Measurements from ENCODE around the gene TTPAL. TPM values are rescaled to one million over a fixed set of nuclear protein-coding genes. Genes with fewer than 3 reads are reported as not detected.

TTPAL gene
- total RNA-seq, 8 experiments from 2014 or later, result 7.1 to 18.9 (median 11.9) TPM

DNA sequence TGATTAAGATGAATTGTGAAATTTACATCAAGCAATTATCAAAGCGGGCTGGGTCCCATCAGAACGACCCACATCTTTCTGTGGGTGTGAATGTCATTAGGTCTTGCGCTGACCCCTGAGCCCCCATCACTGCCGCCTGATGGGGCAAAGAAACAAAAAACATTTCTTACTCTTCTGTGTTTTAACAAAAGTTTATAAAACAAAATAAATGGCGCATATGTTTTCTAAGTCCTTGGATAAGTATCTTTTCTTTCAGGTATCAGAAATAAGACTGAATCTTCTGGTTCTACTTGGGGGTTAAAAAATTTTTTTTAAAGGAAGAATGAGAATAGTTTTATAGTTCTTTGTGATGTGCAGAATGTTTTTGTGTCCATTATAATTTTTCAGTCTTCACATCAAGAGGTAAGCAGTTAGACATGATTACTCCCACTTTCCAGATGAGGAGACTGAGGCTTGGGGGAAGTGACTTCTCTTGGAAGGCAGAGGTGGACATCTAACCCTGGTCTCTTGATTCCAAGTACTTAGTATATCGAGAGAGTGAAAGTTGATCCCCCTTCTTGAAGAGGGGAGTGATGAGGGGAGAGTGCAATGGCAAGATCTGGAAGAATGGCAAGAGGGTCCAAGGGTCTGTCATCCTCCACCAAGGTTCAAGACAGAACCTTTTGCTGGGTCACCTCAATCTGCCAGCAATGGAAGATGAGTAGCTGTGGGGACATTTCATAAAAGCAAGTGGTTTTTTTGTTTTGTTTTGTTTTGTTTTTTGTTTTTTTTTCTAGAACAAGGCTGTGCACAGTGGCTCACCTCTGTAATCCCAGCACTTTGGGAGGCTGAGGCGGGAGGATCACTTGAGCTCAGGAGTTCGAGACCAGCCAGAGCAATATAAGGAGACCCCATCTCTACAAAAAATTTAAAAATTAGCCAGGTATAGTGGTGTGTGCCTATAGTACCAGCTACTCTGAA lies 42.8 kb upstream of the TTPAL start:
- WGBS, 10 experiments, result 30 to 100% (median 61%) methylated on average over 1 to 7 of the region's 8 CpGs
- Histone ChIP-seq H3K4me1 (replicated peaks in 1 of 2) (no peaks in the 10 kb centered on the region), H3K27ac (no peak overlapping the region), H3K4me3 (no peak overlapping the region)
- no peak for ATAC-seq (replicated peaks in 6 of 8)
- in situ Hi-C loops (cut with MboI; ENCODE audit: low pct_unique_long_range_greater_than_20kb in 2 of 9, low sequenced_read_pairs in 9 of 9, unreplicated experiment in 9 of 9), result no loop called here

DNA sequence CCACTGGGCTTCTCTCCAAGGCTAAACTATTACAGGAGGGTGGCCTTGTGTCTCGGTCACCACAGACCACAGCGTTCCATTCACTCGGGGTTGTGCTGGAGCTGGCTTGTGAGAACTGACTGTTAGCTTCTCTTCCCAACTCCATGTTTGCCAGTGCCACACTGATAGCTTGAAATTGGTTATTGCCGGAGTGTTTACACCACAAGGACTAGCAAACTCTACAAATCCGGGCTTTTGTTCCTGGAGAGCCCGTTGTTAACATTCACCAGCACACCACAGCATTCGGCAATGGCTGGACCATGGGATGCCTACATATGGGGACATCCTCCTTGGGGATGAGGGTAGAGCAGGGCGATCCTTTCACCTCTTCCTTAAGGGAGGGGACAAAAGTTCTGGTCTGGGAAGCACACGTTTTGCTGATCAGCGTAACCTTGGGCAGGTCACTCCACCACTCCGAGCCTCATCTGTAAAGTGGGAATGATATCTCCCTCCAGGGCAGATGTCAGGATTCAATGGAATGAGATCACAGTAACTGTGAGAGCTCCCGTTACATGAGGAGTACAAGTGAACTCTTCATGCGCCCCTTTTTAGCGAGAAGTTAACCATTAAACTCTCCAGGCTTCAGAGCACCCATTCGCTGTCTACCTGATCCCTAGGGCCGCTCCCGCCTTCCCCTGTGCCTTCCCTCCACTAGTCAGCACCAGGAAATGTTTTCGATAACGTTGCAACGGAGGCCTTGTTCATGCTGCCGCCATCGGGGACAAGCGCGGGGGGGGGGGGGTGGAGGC lies 41.7 kb upstream of the TTPAL start:
- Histone ChIP-seq H3K4me1 (replicated peaks in 1 of 2) (no peaks in the 10 kb centered on the region), H3K27ac (no peak overlapping the region), H3K4me3 (no peak overlapping the region)
- no peak for ATAC-seq (replicated peaks in 6 of 8)
- in situ Hi-C loops (cut with MboI; ENCODE audit: low pct_unique_long_range_greater_than_20kb in 2 of 9, low sequenced_read_pairs in 9 of 9, unreplicated experiment in 9 of 9), result no loop called here
- 60 to 100% (median 88%) methylated on average over 1 to 9 of the region's 24 CpGs; no CpG with 5 or more reads in 2 of the 10 experiments for WGBS, 10 experiments

DNA sequence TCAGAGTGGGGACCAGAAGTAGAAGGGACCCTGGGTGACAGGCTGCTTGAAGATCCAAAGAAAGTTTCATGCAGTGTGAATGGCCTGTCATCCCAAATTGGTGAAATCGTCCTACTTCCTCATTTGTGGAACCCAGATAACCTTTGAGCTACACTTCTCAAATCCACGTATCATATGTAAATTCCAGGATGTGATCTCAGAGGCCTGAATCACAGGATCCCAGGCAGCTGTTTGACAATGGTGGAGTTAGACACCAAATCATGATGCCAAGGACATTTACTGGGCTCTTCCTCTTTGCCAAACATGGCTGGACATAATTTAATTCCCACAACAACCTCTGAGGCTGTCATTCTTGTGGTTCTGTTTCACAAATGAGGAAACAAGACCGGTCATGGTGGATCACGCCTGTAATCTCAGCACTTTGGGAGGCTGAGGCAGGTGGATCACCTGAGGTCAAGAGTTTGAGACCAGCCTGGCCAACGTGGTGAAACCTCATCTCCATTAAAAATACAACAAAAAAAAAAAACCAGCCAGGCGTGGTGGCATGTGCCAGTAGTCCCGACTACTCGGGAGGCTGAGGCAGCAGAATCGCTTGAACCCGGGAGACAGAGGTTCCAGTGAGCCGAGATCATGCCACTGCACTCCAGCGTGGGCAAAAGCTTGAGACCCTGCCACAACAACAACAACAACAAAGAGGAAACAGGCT lies 39.9 kb upstream of the TTPAL start:
- Histone ChIP-seq H3K4me1 (replicated peaks in 1 of 2) (no peaks in the 10 kb centered on the region), H3K4me3 (no peak overlapping the region), H3K27ac (no peak overlapping the region)
- in situ Hi-C loops (cut with MboI; ENCODE audit: low pct_unique_long_range_greater_than_20kb in 2 of 9, low sequenced_read_pairs in 9 of 9, unreplicated experiment in 9 of 9), result no loop called here
- 17 to 100% (median 81%) methylated on average over 1 to 7 of the region's 12 CpGs; no CpG with 5 or more reads in 2 of the 10 experiments for WGBS, 10 experiments
- ATAC-seq (replicated peaks in 6 of 8), result no peak

DNA sequence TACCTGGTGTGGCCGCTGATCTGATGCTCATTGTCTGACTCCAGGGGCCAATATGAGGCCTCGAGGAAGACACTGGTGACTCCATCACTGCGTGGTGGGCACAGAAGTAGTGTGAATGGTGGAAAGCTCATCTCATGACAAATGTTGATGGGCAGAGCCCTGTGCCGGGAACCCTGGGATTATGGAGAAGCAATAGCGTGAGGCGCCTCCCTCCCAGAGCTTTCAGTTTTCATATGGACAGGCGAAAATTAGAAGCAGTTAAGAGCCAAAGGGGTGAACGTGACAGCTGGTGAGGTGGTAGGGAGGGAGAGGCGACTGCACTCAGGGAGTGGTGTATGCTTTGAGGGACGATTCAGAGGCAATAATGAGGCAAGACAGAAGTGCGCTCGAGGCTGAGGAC lies 39.3 kb upstream of the TTPAL start:
- in situ Hi-C loops (cut with MboI; ENCODE audit: low pct_unique_long_range_greater_than_20kb in 2 of 9, low sequenced_read_pairs in 9 of 9, unreplicated experiment in 9 of 9), result no loop called here
- Histone ChIP-seq H3K4me1 (replicated peaks in 1 of 2) (no peaks in the 10 kb centered on the region), H3K4me3 (no peak overlapping the region), H3K27ac (no peak overlapping the region)
- peak in 3 of 8 experiments; percentile 18 to 92 (median 75) for ATAC-seq (replicated peaks in 6 of 8)
- 35 to 95% (median 64%) methylated on average over 1 to 8 of the region's 12 CpGs; no CpG with 5 or more reads in 4 of the 10 experiments for WGBS, 10 experiments

DNA sequence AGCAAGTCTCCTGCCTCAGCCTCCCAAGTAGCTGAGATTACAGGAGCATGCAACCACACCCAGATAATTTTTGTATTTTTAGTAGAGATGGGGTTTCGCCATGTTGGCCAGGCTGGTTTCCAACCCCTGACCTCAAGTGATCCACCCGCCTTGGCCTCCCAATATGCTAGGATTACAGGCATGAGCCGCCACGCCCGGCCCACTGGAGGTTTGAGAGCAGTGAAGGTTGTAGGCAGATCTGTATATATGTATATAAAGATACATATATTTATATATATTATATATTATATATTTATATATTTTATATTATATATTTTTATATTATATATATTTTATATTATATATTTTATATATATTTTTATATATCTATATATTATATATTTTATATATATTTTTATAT lies 38.2 kb upstream of the TTPAL start:
- 72 to 100% (median 90%) methylated on average over 1 to 5 of the region's 5 CpGs; no CpG with 5 or more reads in 2 of the 10 experiments for WGBS, 10 experiments
- ATAC-seq (replicated peaks in 6 of 8), result no peak
- in situ Hi-C loops (cut with MboI; ENCODE audit: low pct_unique_long_range_greater_than_20kb in 2 of 9, low sequenced_read_pairs in 9 of 9, unreplicated experiment in 9 of 9), result no loop called here
- no peak overlapping the region for H3K27ac ChIP-seq
- H3K4me1 ChIP-seq (replicated peaks in 1 of 2), result no peaks in the 10 kb centered on the region
- H3K4me3 ChIP-seq, result no peak overlapping the region

DNA sequence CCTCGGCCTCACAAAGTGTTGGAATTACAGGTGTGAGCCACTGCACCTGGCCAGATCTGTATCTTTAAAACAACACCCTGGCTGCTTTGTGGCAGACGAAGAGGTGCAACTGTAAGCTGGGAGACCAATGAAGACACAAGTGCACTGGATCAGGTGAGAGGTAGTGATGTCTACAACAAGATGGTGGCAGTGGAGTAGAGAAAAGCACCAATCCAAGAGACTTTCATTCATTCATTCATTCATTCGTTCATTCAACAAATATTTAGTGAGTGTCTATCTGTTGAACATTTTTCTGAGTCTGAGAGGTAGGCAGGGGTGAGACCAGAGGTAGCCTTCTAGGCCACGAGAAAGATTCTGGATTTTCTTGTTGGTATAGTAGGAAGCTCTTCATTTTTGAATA lies 36.9 kb upstream of the TTPAL start:
- 0 to 100% (median 77%) methylated on average over 1 to 3 of the region's 4 CpGs; no CpG with 5 or more reads in 5 of the 10 experiments for WGBS, 10 experiments
- ATAC-seq (replicated peaks in 6 of 8), result no peak

DNA sequence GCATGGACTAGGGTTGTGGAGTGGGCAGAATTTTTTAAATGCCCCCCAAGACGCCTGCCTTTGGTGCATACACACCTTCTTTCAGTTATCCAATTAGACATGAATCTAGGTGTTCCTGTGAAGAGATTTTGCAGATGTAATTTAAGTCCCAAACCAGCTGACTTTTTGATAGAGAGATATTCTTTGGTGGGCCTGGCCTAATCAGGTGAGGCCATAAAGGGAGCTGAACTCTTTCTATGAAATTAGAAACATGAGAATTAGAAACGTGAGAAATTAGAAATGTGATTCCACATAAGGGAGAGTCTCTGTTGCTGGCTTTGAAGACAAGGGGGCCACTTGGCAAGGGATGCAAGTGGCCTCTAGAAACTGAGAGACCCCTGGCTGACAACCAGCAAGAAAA lies 36.4 kb upstream of the TTPAL start:
- no peaks in the 10 kb centered on the region for H3K4me1 ChIP-seq (replicated peaks in 1 of 2)
- in situ Hi-C loops (cut with MboI; ENCODE audit: low pct_unique_long_range_greater_than_20kb in 2 of 9, low sequenced_read_pairs in 9 of 9, unreplicated experiment in 9 of 9), result no loop called here
- H3K27ac ChIP-seq, result no peak overlapping the region
- 0 to 100% (median 21%) methylated on average over 1 to 2 of the region's 2 CpGs; no CpG with 5 or more reads in 1 of the 10 experiments for WGBS, 10 experiments
- no peak for ATAC-seq (replicated peaks in 6 of 8)
- no peak overlapping the region for H3K4me3 ChIP-seq

More for the DNA sequence above, 36.9 kb upstream of the TTPAL start:
- no peaks in the 10 kb centered on the region for H3K4me1 ChIP-seq (replicated peaks in 1 of 2)
- H3K4me3 ChIP-seq, result no peak overlapping the region
- in situ Hi-C loops (cut with MboI; ENCODE audit: low pct_unique_long_range_greater_than_20kb in 2 of 9, low sequenced_read_pairs in 9 of 9, unreplicated experiment in 9 of 9), result no loop called here
- H3K27ac ChIP-seq, result no peak overlapping the region

DNA sequence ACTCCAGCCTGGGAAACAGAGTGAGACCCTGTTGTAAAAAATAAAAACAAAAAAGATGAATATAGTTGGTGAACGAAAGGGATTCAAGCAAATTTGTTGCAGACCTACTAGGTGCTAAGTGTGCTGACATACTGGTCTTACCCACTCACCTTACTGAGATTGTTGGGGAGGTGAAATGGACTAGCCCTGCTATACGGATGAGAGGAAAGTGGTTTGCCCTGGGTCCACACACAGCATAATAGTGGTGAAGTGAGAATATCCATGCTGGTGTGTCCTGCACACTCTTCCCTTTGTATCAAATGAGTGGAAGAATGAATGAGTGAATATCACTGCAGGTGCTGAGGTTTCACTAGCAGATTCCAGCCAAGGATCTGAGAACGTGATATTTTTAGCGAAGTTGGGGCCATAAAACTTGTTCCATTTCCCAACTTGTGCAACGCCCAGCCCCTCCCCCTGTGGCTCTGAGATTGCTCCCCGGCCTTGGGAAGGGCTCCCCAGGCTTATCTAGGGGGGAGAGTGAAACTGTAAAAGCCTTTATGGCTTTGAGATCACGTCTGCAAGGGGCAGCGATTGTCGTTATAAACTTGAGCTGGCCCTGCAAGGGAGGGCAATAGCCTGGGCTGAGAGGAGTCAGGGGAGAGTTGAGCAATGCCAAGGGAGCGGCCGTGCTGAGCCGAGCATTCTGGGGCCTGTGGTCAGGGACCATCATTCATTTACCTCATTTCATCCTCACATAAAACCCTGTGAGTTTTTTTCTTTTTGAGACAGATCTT lies 33.2 kb upstream of the TTPAL start:
- no peaks in the 10 kb centered on the region for H3K4me1 ChIP-seq (replicated peaks in 1 of 2)
- 24 to 100% (median 63%) methylated on average over 1 to 7 of the region's 12 CpGs for WGBS, 10 experiments
- peak in 2 of 8 experiments; percentile 27 to 73 for ATAC-seq (replicated peaks in 6 of 8)
- in situ Hi-C loops (cut with MboI; ENCODE audit: low pct_unique_long_range_greater_than_20kb in 2 of 9, low sequenced_read_pairs in 9 of 9, unreplicated experiment in 9 of 9), result no loop called here
- H3K4me3 ChIP-seq, result no peak overlapping the region
- H3K27ac ChIP-seq, result no peak overlapping the region

DNA sequence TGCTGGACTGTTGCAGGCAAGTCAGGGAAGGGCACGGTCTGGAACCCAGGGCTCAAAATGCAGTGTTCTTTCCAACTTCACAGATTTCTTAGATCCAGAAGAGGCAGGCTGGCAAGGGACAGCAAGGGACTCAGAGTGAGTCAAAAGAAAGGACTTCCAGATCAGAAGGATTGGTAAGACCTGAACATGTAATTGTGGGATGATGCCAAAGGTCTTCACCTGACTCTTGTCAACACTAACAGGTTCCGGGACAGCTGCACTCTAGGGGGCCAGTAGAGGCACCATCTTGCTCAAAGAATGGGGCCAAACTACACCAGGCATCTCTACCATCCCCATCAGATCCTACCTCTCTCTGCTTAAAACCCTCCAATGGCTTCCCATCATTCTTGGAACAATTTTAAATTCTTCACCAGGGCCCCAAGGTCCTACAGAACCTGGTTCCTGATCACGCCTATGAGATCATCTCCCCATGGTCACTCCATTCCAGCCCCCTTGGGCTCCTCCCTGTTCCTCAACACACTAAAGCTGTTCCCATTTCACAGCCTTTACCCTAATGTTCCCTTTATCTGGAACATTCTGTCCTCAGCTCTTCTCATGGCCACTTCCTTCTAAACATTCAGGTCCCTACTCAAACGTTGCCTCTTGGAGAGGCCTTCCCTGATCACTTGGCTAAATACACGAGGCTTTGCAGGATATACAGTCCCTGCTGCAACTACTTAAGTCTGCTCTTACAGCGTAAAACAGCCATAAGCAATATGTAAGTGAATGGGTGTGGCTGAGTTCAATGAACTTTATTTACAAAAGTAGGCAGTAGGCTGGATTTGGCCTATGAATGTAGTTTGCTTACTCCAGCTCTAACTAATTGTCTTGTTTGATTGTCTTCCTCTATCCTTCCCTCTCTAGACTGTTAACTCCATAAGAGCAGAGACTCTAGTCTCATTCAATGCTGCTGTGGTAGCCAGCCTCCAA lies 29.6 kb upstream of the TTPAL start:
- WGBS, 10 experiments, result 0 to 92% (median 61%) methylated on average over 1 to 6 of the region's 6 CpGs; no CpG with 5 or more reads in 3 of the 10 experiments
- H3K4me3 ChIP-seq, result no peak overlapping the region
- H3K27ac ChIP-seq, result no peak overlapping the region
- ATAC-seq (replicated peaks in 6 of 8), result peak in 3 of 8 experiments; percentile 76 to 82 (median 77)
- H3K4me1 ChIP-seq (replicated peaks in 1 of 2), result no peaks in the 10 kb centered on the region
- in situ Hi-C loops (cut with MboI; ENCODE audit: low pct_unique_long_range_greater_than_20kb in 2 of 9, low sequenced_read_pairs in 9 of 9, unreplicated experiment in 9 of 9), result no loop called here

DNA sequence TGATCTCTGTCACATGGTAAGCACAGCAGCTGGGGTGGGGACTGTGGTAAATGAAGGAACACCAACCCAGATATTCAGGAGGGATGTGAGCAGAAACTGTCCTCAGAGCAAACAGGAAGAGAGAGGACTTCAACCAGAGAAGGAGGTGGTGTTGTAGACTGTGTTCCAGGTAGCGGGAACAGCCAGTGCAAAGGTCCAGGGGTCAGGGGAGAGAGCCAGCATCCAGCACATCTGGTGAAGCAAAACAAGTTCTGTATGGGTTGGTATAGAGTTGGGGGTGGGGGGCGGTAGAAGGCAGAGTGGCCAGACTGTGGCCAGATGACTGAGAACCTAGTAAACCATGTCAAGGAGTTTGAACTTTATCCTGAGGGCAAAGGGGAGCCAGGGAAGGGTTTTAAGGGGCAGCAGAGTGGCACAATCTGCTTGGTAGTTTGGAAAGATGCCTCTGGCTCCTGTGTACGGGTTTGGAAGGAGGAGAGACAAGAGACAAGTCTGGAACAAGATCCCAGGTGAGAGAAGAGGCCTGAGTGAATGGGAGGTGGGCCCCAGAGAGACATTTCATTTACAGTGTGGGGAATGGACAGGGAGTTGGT lies 27.8 kb upstream of the TTPAL start:
- Histone ChIP-seq H3K27ac (no peak overlapping the region), H3K4me3 (no peak overlapping the region), H3K4me1 (replicated peaks in 1 of 2) (no peaks in the 10 kb centered on the region)
- ATAC-seq (replicated peaks in 6 of 8), result no peak
- WGBS, 10 experiments, result 31 to 100% (median 80%) methylated on average over 1 to 2 of the region's 3 CpGs; no CpG with 5 or more reads in 5 of the 10 experiments
- in situ Hi-C loops (cut with MboI; ENCODE audit: low pct_unique_long_range_greater_than_20kb in 2 of 9, low sequenced_read_pairs in 9 of 9, unreplicated experiment in 9 of 9), result no loop called here
